HG03571 (cell line): ENCODE data around the gene TMEM186.
"Not testable (repeated sequence)": the region's sequence is repeated elsewhere in the genome, so short reads cannot be mapped to it uniquely, and the experiment has no call there.

ENCODE experiments used
- ATAC-seq: cut with Tn5 transposase; IDR thresholded peaks from one replicate; pipeline ENCODE4 v1.9.1; 2021; ENCODE audit not compliant: unreplicated experiment

The TMEM186 gene

GRCh38 chr16:8812162-8812843, 14.9 kb upstream of the TMEM186 start:
- ATAC-seq, result no peak

- no peak for ATAC-seq
Measured at GRCh38 chr16:8808613-8809353, 11.3 kb upstream of the TMEM186 start.

- no peak for ATAC-seq
Measured at GRCh38 chr16:8808009-8808408, 10.6 kb upstream of the TMEM186 start.

- ATAC-seq, result no peak
Measured at GRCh38 chr16:8807189-8807588, 9.8 kb upstream of the TMEM186 start.

- no peak for ATAC-seq
Measured at GRCh38 chr16:8806272-8806983, 9.0 kb upstream of the TMEM186 start.

- no peak for ATAC-seq
Measured at GRCh38 chr16:8804313-8804712, 6.9 kb upstream of the TMEM186 start.

GRCh38 chr16:8803733-8804132, 6.3 kb upstream of the TMEM186 start:
- ATAC-seq, result not testable (repeated sequence)

- no peak for ATAC-seq
Measured at GRCh38 chr16:8801701-8802100, 4.3 kb upstream of the TMEM186 start.

- ATAC-seq, result no peak
Measured at GRCh38 chr16:8798535-8799157, 1.2 kb upstream of the TMEM186 start.

GRCh38 chr16:8798174-8798527, 712 bp upstream of the TMEM186 start:
- ATAC-seq, result no peak

- ATAC-seq, result no peak
Measured at GRCh38 chr16:8796469-8797363, 723 bp downstream of the TMEM186 start.

GRCh38 chr16:8795818-8796217, 1.6 kb downstream of the TMEM186 start:
- no peak for ATAC-seq

GRCh38 chr16:8795091-8795490, 2.3 kb downstream of the TMEM186 start:
- no peak for ATAC-seq

GRCh38 chr16:8788578-8789172, 8.8 kb downstream of the TMEM186 start:
- no peak for ATAC-seq

GRCh38 chr16:8786316-8786715, 11.1 kb downstream of the TMEM186 start:
- not testable (repeated sequence) for ATAC-seq

GRCh38 chr16:8785408-8785807, 12.0 kb downstream of the TMEM186 start:
- ATAC-seq, result no peak

GRCh38 chr16:8782673-8783072, 14.8 kb downstream of the TMEM186 start:
- no peak for ATAC-seq

GRCh38 chr16:8781797-8782196, 15.6 kb downstream of the TMEM186 start:
- ATAC-seq, result no peak

- no peak for ATAC-seq
Measured at GRCh38 chr16:8777217-8777616, 20.2 kb downstream of the TMEM186 start.

- ATAC-seq, result no peak
Measured at GRCh38 chr16:8776129-8776584, 21.3 kb downstream of the TMEM186 start.
